GM12878 (cell line): ENCODE results near the gene ADAMTSL5.

Source experiments
- FOXK2 ChIP-seq: fragments of 450-650 bp; IDR thresholded peaks from 2 replicates; pipeline ENCODE4 v1.6.1; 2017; ENCODE audit warnings: mild to moderate bottlenecking, moderate library complexity
- NRF1 ChIP-seq: conservative IDR thresholded peaks from 2 replicates; pipeline ENCODE4 v1.6.1; 2011; ENCODE audit warnings: mild to moderate bottlenecking, low read depth, low read length, improper control_type of control experiment
- POLR2A ChIP-seq: IDR thresholded peaks from 2 replicates; pipeline ENCODE4 v1.6.1; 2011; ENCODE audit warnings: low read depth, mild to moderate bottlenecking, low read length
- SIN3A ChIP-seq: IDR thresholded peaks from 2 replicates; pipeline ENCODE4 v1.6.1; 2012; ENCODE audit warnings: low read depth, low read length, improper control_type of control experiment
- TCF12 ChIP-seq: IDR thresholded peaks from 2 replicates; pipeline ENCODE4 v1.6.1; 2011; ENCODE audit warnings: low read depth, mild to moderate bottlenecking, low read length
- USF2 ChIP-seq: IDR thresholded peaks from 2 replicates; pipeline ENCODE4 v1.6.1; 2011; ENCODE audit warnings: low read depth, low read length, improper control_type of control experiment, borderline replicate concordance
- TF ChIP-seq, protein P1 (sequence below), 3 experiments: IDR thresholded peaks in 2 of 3; conservative IDR thresholded peaks in 1 of 3; 2 replicates each; pipeline ENCODE4 v1.5.1; 2011; ENCODE audit warnings: low read depth in 3 of 3, low read length in 3 of 3, mild to moderate bottlenecking in 3 of 3, control low read depth in 2 of 3, moderate library complexity in 2 of 3, inconsistent platforms in 1 of 3, mixed read lengths in 1 of 3; ENCODE audit not compliant: control insufficient read depth in 2 of 3, insufficient read depth in 1 of 3; ENCODE audit errors: extremely low read depth in 1 of 3

DNA sequence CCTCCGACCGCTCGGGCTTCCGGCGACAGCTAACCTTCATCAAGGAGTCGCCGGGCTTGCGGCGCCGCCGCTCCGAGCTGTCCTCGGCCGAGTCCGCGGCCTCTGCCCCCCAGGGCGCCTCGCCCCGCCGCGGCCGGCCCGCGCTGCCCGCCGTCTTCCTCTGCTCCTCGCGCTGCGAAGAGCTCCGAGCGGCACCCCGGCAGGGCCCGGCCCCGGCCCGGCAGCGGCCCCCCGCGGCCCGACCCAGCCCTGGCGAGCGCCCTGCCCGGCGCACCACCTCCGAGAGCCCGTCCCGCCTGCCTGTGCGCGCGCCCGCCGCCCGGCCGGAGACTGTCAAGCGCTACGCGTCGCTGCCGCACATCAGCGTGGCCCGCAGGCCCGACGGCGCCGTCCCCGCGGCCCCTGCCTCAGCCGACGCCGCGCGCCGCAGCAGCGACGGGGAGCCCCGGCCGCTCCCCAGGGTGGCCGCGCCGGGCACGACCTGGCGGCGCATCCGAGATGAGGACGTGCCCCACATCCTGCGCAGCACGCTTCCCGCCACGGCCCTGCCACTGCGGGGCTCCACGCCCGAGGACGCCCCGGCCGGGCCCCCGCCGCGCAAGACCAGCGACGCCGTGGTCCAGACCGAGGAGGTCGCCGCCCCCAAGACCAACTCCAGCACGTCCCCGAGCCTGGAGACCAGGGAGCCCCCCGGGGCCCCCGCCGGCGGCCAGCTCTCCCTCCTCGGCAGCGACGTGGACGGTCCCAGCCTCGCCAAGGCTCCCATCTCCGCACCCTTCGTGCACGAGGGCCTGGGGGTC, 43.4 kb downstream of the ADAMTSL5 start:
- no peak for TF ChIP-seq SIN3A
- no peak; the same call in 1 of the 2 replicates for TF ChIP-seq POLR2A
- TF ChIP-seq, protein P1, sequence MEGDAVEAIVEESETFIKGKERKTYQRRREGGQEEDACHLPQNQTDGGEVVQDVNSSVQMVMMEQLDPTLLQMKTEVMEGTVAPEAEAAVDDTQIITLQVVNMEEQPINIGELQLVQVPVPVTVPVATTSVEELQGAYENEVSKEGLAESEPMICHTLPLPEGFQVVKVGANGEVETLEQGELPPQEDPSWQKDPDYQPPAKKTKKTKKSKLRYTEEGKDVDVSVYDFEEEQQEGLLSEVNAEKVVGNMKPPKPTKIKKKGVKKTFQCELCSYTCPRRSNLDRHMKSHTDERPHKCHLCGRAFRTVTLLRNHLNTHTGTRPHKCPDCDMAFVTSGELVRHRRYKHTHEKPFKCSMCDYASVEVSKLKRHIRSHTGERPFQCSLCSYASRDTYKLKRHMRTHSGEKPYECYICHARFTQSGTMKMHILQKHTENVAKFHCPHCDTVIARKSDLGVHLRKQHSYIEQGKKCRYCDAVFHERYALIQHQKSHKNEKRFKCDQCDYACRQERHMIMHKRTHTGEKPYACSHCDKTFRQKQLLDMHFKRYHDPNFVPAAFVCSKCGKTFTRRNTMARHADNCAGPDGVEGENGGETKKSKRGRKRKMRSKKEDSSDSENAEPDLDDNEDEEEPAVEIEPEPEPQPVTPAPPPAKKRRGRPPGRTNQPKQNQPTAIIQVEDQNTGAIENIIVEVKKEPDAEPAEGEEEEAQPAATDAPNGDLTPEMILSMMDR (IDR thresholded peaks at IDR 0.05 in 2 of 3, conservative IDR thresholded peaks at IDR 0.05 in 1 of 3; ENCODE audit: control insufficient read depth in 2 of 3, extremely low read depth in 1 of 3, insufficient read depth in 1 of 3, low read depth in 3 of 3, low read length in 3 of 3) = no peak
- TF ChIP-seq NRF1 = no peak
- no peak for TF ChIP-seq TCF12
- TF ChIP-seq FOXK2 = no peak
- no peak for TF ChIP-seq USF2
